ENCODE data around the gene RDH12.
"Not testable (repeated sequence)": the region's sequence is repeated elsewhere in the genome, so short reads cannot be mapped to it uniquely, and the experiment has no call there.

RDH12 gene

DNA sequence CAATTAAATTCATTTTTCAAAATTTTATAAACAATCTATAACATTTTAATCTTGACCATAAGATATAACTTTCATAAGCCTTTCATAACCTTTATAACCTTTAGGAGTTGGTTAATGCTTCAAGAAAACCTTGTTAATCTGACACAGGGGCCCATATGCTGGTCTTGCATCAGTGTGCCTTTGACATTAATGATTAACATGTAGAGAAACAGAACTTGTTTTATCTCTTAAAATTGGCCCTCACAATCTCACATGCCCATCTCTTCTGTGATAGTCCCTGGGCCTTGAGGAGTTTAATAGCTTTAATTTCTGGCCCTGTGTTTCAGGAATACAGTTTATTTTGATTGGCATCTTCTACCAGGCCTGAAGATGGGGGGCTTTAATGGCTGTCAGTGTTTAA, 7.7 kb downstream of the RDH12 start:
- DNase-seq: not testable (repeated sequence)

DNA sequence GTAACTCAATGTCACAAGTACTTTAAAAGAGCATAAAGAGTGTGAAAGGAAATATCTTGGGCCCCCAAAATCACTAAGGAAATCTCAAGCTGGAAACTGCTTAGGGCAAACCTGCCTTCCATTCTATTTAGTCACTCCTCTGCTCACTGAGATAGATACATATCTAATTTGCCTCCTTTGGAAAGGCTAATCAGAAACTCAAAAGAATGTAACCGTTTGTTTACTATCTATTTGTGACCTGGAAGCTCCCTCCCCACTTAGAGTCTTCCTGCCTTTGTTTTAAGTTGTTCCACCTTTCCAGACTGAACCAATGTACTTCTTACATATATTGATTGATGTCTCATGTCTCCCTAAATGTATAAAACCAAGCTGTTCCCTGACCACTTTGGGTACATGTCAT, 8.1 kb downstream of the RDH12 start:
- DNase-seq: not testable (repeated sequence)

GRCh38 chr14:67710209-67710608, 8.5 kb downstream of the RDH12 start:
- no peak for DNase-seq

GRCh38 chr14:67717048-67717447, 15.4 kb downstream of the RDH12 start:
- DNase-seq: no peak

GRCh38 chr14:67718265-67718664, 16.6 kb downstream of the RDH12 start:
- no peak for DNase-seq

GRCh38 chr14:67719385-67719784, 17.7 kb downstream of the RDH12 start:
- DNase-seq: not testable (repeated sequence)

DNA sequence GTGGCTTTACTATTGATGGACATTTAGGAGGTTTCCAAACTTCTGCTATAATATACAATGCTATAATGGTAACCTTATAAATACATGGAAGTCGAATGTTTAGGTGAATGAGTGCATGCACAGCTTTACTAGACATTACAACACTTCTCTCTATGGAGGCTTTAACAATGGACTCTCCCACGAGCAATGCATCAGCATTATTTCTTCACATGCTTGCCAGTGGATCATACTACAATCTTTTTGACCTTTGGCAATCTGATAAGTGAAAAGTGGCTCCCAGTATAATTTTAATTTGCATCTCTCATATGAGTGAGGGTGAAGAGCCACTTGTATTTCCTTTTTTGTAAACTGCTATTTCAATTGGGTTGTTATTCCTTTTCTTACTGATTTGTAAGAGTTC, 18.2 kb downstream of the RDH12 start:
- DNase-seq: no peak

- no peak for DNase-seq
Measured at GRCh38 chr14:67721875-67722274, 20.2 kb downstream of the RDH12 start.

DNA sequence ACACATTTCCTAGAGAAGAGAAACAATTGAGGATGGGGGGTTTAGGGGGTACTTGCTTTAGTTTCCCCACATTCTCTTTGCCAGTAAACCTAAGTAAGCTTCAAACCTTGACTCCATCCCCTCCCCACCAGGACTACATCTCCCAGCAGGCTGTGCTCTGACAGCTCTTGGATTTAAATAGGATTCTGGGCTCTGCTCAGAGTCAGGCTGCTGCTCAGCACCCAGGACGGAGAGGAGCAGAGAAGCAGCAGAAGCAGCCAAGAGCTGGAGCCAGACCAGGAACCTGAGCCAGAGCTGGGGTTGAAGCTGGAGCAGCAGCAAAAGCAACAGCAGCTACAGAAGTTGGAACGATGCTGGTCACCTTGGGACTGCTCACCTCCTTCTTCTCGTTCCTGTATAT, 20.6 kb downstream of the RDH12 start:
- DNase-seq: no peak

GRCh38 chr14:67725171-67725570, 23.5 kb downstream of the RDH12 start:
- no peak for DNase-seq

DNA sequence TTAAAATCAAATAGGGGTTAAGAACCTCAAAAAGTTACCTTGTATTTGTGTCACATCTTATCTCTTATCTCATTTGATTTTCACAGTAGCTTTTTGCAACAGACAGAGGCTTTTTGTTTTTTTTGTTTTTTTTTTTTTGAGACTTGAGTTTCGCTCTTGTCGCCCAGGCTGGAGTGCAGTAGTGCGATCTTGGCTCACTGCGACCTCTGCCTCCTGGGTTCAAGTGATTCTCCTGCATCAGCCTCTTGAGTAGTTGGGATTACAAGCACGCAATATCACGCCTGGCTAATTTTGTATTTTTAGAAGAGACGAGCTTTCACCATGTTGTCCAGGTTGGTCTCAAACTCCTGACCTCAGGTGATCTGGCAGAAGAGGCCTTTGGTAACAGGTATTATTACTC, 25.7 kb downstream of the RDH12 start:
- DNase-seq: no peak

GRCh38 chr14:67728258-67728657, 26.6 kb downstream of the RDH12 start:
- no peak for DNase-seq

DNA sequence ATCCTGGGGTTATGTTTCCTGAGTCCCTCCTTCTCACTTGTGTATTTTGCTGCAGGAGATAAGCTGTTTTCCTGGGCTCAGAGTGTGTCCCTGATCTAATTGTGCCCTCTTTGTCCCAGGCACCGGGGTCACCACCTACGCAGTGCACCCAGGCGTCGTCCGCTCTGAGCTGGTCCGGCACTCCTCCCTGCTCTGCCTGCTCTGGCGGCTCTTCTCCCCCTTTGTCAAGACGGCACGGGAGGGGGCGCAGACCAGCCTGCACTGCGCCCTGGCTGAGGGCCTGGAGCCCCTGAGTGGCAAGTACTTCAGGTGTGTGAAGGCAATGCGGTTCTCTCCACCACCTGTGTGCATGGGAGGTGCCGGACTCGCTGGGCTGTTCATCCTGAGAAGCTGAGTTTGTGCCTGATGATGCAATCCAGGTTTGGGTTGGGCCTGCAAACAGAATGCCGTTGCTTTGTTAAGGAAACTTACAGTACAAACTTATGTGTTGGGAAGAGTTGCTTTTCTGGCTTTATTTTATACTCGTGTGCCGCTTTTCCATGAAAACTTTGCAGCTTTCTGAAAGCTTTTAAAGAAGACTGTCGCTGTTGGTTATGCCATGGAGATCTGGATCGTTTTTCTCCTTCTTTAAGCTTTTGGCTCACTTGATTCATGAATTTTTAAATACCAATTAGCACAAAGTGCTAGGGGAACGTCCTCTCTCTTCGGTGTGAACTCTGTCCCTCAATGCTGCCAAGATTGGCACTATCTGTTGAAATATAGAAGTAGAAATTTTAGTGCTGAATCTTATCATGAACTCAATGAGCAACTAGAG, 27.6 kb downstream of the RDH12 start:
- DNase-seq: no peak

DNA sequence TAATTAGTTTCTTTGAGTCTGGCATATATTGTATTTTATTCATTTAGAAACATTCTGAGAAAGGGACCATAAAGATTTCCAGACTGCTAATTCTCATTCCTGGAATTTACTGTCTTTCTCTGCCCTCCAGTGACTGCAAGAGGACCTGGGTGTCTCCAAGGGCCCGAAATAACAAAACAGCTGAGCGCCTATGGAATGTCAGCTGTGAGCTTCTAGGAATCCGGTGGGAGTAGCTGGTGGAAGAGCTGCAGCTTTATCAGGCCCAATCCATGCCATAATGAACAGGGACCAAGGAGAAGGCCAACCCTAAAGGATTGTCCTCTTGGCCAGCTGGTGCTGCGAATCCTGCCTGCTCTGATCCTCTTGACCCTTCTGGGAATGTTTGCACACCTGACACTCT, 31.9 kb downstream of the RDH12 start:
- DNase-seq: no peak

GRCh38 chr14:67734675-67735074, 33.0 kb downstream of the RDH12 start:
- DNase-seq: no peak

DNA sequence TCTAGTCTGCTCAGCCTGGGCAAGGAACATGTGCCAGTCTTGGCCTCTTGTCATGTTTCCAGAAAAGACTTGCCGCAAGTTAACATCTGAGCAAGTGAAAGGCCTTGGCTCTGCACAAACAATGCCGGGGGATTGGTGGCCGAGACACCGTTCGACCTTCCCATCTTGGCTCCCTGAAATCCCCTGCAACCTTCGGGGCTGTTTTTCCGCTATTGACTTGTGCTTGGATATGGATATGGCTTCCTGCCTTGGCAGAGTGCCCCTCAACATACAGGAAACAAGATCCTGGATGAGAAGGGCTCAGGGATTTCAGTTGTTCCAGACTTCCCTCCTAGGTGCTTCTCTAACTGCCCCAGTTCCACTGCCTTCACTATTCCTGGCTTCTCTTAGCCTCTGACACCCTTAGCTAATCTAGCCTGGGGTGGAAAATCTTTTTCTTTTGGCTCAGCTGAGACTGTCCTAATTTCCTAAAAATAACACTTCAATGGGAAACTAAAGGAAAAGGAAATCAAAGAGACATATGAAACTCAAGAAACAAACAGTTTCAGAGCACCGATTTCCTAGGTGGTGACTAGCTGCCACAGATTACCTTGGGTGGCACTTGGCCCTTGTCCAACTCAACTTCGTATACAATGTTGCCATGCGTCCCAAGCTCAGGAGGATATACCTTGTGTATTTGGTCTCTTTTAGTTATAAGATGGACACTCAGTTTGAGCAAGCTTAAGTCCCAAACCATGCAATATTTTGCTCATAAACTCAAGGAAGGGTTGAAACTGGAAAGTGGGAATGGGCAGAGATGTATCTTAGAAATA, 33.9 kb downstream of the RDH12 start:
- no peak for DNase-seq

- no peak for DNase-seq
Measured at GRCh38 chr14:67736771-67737170, 35.1 kb downstream of the RDH12 start.

DNA sequence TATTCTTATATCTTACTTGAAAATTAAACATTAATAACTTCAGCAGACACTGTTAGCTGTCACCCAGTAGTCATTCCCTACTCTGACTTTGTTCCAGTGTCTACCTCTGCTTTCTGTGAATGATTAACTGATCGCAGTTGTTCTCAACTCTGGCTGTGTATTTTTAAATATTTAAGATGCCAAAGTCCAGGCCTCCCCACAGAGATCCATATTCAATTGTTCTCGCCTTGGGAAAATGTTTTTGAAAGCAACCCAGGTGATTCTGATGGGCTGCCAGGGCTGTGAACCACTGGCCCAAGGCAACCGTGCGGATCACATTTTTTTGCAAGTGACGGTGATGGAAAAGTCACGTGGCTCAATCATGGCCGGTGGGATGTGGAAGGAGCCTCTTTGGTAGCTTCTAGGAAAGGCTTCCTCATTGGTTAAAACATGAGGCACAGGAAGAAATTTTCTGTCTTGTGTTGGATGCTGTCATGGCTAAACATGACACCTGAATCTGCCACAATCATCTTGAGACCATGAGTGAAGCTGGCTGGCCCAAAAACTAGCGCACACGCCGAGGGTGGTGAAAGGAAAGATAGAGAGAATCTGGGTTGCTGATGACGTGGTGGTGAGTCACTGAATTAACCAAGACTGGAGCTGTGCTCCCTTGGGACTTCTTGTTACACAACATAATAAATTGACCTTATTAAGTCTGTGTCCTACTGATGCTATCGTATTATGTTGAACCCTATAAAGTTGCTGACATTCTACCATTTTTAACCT, 37.2 kb downstream of the RDH12 start:
- no peak for DNase-seq

- no peak for DNase-seq
Measured at GRCh38 chr14:67744046-67744445, 42.4 kb downstream of the RDH12 start.

DNA sequence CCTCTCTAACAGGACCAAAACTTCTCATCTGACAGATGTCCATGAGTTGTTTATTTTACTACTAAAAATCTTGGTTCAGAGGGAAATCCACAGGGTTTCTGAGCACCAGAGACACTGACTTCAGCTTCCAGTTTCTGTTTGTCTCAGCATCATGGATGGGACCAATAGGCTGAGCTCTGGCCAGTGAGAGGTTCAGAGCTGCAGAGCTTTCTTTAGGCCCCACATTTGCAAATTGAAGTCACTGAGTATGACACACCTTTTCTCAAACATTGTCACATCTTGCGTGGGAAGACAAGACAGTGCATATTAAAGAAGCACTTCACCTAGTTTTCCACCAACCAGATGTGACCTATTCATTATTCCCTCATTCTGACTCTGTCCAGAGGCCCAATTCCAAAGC, 45.2 kb downstream of the RDH12 start:
- no peak for DNase-seq

- DNase-seq: no peak
Measured at GRCh38 chr14:67748312-67748711, 46.6 kb downstream of the RDH12 start.

GRCh38 chr14:67749341-67750084, 47.8 kb downstream of the RDH12 start:
- no peak for DNase-seq

GRCh38 chr14:67756496-67756895, 54.8 kb downstream of the RDH12 start:
- DNase-seq: no peak

Measured in stimulated activated CD4-positive, alpha-beta T cell treated with anti-CD3 and anti-CD28 coated beads, Interleukin-2, amount 100 ng/mL, for 24 hours (primary cell).